C4-2B (cell line): ENCODE data around the gene ZNF195.

Source experiments
- ZFX ChIP-seq: fragments of 450-650 bp; IDR thresholded peaks from 2 replicates; pipeline ENCODE4 v1.6.1; 2017
- TF ChIP-seq, protein P1 (sequence below): fragments of 450-650 bp; conservative IDR thresholded peaks from 2 replicates; pipeline ENCODE4 v1.5.1; 2017; ENCODE audit warnings: mild to moderate bottlenecking

DNA sequence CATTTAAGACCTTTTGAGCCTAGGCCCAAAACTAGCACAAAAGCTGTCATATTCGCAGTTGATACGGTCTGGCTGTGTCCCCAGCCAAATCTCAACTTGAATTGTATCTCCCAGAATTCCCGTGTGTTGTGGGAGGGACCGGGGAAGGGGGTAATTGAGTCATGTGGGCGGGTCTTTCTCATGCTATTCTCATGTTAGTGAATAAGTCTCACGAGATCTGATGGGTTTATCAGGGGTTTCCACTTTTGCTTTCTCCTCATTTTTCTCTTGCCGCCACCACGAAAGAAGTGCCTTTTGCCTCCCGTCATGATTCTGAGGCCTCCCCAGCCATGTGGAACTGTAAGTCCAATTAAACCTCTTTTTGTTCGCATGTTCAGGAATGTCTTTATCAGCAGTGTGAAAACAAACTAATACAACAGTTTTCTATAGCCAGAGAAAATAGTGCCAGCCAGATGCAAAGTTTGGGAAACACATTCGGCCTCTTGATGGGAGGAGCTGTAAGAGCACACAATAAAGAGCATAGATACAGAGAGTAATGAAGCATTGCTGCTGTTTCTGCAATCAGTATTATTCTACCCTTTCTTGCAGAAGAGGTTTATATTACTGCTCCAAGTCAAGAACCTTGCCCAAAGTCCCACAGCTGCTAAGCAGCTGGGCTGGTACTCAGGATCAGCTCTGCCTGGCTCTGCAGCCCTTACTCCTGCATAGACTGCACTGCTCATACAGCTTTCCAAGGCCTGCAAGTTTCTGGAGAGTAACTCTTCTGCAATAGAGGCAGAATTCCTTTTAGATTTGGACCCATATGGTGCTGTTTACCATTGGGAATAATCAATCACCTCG is 2.0 kb upstream of the ZNF195 start:
- TF ChIP-seq, protein P1, sequence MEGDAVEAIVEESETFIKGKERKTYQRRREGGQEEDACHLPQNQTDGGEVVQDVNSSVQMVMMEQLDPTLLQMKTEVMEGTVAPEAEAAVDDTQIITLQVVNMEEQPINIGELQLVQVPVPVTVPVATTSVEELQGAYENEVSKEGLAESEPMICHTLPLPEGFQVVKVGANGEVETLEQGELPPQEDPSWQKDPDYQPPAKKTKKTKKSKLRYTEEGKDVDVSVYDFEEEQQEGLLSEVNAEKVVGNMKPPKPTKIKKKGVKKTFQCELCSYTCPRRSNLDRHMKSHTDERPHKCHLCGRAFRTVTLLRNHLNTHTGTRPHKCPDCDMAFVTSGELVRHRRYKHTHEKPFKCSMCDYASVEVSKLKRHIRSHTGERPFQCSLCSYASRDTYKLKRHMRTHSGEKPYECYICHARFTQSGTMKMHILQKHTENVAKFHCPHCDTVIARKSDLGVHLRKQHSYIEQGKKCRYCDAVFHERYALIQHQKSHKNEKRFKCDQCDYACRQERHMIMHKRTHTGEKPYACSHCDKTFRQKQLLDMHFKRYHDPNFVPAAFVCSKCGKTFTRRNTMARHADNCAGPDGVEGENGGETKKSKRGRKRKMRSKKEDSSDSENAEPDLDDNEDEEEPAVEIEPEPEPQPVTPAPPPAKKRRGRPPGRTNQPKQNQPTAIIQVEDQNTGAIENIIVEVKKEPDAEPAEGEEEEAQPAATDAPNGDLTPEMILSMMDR = no peak
- TF ChIP-seq ZFX = no peak
